ENCODE measurements around the gene TOMM70.

DNA sequence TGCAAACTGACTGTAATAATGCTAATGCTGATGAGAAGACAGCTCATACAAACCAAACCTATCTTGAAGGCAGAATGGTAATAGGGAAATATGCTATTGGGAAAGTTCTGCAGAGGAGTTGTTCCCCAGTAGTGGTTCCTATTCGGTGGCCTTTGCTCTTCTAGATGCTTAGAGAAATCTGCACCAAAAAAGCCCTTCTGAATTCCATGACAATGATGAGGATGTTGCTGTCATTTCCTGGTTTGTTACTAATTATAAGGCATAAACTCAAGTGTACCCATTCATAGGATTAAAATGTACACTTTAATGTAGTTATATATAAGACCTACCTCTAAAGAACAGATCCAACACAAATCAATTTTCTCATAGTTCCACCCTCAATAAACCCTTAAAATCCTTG lies 30.1 kb downstream of the TOMM70 start:
- TF ChIP-seq, protein P1, sequence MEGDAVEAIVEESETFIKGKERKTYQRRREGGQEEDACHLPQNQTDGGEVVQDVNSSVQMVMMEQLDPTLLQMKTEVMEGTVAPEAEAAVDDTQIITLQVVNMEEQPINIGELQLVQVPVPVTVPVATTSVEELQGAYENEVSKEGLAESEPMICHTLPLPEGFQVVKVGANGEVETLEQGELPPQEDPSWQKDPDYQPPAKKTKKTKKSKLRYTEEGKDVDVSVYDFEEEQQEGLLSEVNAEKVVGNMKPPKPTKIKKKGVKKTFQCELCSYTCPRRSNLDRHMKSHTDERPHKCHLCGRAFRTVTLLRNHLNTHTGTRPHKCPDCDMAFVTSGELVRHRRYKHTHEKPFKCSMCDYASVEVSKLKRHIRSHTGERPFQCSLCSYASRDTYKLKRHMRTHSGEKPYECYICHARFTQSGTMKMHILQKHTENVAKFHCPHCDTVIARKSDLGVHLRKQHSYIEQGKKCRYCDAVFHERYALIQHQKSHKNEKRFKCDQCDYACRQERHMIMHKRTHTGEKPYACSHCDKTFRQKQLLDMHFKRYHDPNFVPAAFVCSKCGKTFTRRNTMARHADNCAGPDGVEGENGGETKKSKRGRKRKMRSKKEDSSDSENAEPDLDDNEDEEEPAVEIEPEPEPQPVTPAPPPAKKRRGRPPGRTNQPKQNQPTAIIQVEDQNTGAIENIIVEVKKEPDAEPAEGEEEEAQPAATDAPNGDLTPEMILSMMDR (IDR thresholded peaks at IDR 0.05): no peak
- no peak for TF ChIP-seq POLR2A (IDR thresholded peaks at IDR 0.05)
